SK-N-SH treated with all-trans-retinoic acid at 6 μM for 48 hours (cell line): Measurements from ENCODE around the gene FAM83D.

Source experiments
- ARNTL ChIP-seq: fragments of 450-650 bp; formaldehyde crosslinking; IDR thresholded peaks from 2 replicates; pipeline ENCODE4 v1.5.0; 2020; ENCODE audit warnings: low read depth, mild to moderate bottlenecking, moderate library complexity, borderline replicate concordance
- CREB5 ChIP-seq: fragments of 250-450 bp; sonication (Bioruptor Pico); IDR thresholded peaks from 2 replicates; pipeline ENCODE4 v1.5.1; 2020; ENCODE audit warnings: low read depth, mild to moderate bottlenecking, moderate library complexity
- CSDC2 ChIP-seq: fragments of 250-450 bp; sonication (Bioruptor Pico); IDR thresholded peaks from 2 replicates; pipeline ENCODE4 v1.5.0; 2020; ENCODE audit warnings: mild to moderate bottlenecking, moderate library complexity
- ESRRG ChIP-seq: fragments of 250-450 bp; sonication (Bioruptor Pico); IDR thresholded peaks from 2 replicates; pipeline ENCODE4 v1.6.1; 2021; ENCODE audit warnings: mild to moderate bottlenecking
- PPARA ChIP-seq: fragments of 250-450 bp; sonication (Bioruptor Pico); IDR thresholded peaks from 2 replicates; pipeline ENCODE4 v1.5.0; 2020; ENCODE audit warnings: mild to moderate bottlenecking, borderline replicate concordance
- RARB ChIP-seq: fragments of 250-450 bp; sonication (Bioruptor Pico); IDR thresholded peaks from 2 replicates; pipeline ENCODE4 v1.8.0; 2021; ENCODE audit warnings: mild to moderate bottlenecking, moderate library complexity
- SNAI2 ChIP-seq: fragments of 250-450 bp; sonication (Bioruptor Pico); IDR thresholded peaks from 2 replicates; pipeline ENCODE4 v1.5.0; 2020; ENCODE audit warnings: mild to moderate bottlenecking, moderate library complexity
- TSHZ2 ChIP-seq: fragments of 250-450 bp; sonication (Bioruptor Pico); IDR thresholded peaks from 2 replicates; pipeline ENCODE4 v1.5.0; 2020; ENCODE audit warnings: mild to moderate bottlenecking, moderate library complexity
- ZFP3 ChIP-seq: fragments of 250-450 bp; sonication (Bioruptor Pico); IDR thresholded peaks from 2 replicates; pipeline ENCODE4 v1.5.0; 2020; ENCODE audit warnings: mild to moderate bottlenecking, moderate library complexity

- TF ChIP-seq SNAI2 (CRISPR knock-in tag) (no peak), PPARA (CRISPR knock-in tag) (no peak), CSDC2 (no peak), ESRRG (no peak), CREB5 (CRISPR knock-in tag) (no peak), TSHZ2 (CRISPR knock-in tag) (no peak), ARNTL (CRISPR knock-in tag) (no peak), RARB (CRISPR knock-in tag) (no peak), ZFP3 (CRISPR knock-in tag) (no peak)
Observed at GRCh38 chr20:38937000-38937399, 10.8 kb downstream of the FAM83D start.
